H1 (cell line): ENCODE results near the gene LKAAEAR1. TPM values are rescaled to one million over a fixed set of nuclear protein-coding genes. Genes with fewer than 3 reads are reported as not detected.

Experiments used
- CTCF ChIA-PET: fragments of 300-600 bp; sonication (Branson Sonifier 250); formaldehyde crosslinking; loops from one replicate; lab custom pipeline; 2021; ENCODE audit not compliant: partially characterized antibody; lab: Charles Lee
- POLR2A ChIA-PET: fragments of 300-600 bp; sonication (Branson Sonifier 250); formaldehyde crosslinking; loops from one replicate; lab custom pipeline; 2021; ENCODE audit warnings: inconsistent platforms; ENCODE audit not compliant: partially characterized antibody; lab: Charles Lee
- DNase-seq, 2 experiments: peaks; one replicate each; pipeline versions ENCODE4 v3.0.0 to v3.0.0-alpha.2; 2010 to 2022; ENCODE audit warnings: low spot score in 2 of 2, low read depth in 1 of 2, mixed read lengths in 1 of 2
- FAIRE-seq: peaks from 2 replicates; lab custom pipeline; 2011; peaks lifted over from hg19 to GRCh38; lab: Jason Lieb, UNC
- H2AFZ ChIP-seq: 2 replicates; pipeline ENCODE4 v1.8.1; 2012; ENCODE audit warnings: low read length, inconsistent platforms
- H2AK5ac ChIP-seq: 2 replicates; pipeline ENCODE4 v1.6.1; 2013; ENCODE audit warnings: low read depth, low read length
- H2BK120ac ChIP-seq: replicated peaks from 2 replicates; pipeline ENCODE3; 2013; ENCODE audit warnings: low read depth, low read length, inconsistent platforms
- H2BK12ac ChIP-seq: 2 replicates; pipeline ENCODE4 v1.6.1; 2013; ENCODE audit warnings: low read depth, low read length
- H2BK15ac ChIP-seq: 2 replicates; pipeline ENCODE4 v1.6.1; 2013; ENCODE audit warnings: low read length
- H2BK20ac ChIP-seq: 2 replicates; pipeline ENCODE4 v1.6.1; 2013; ENCODE audit warnings: low read length
- H2BK5ac ChIP-seq: 2 replicates; pipeline ENCODE4 v1.6.1; 2013; ENCODE audit warnings: low read depth, low read length
- H3K14ac ChIP-seq: 2 replicates; pipeline ENCODE4 v1.6.1; 2013; ENCODE audit warnings: inconsistent platforms; ENCODE audit not compliant: insufficient read length
- H3K18ac ChIP-seq: 2 replicates; pipeline ENCODE4 v1.6.1; 2013; ENCODE audit warnings: low read length; ENCODE audit errors: extremely low read depth
- H3K23ac ChIP-seq: 2 replicates; pipeline ENCODE4 v1.6.1; 2013; ENCODE audit warnings: inconsistent platforms; ENCODE audit not compliant: insufficient read length
- H3K23me2 ChIP-seq: 2 replicates; pipeline ENCODE4 v1.6.1; 2013; ENCODE audit warnings: low read depth, low read length
- H3K27ac ChIP-seq: 2 replicates; pipeline ENCODE4 v1.6.1; 2011; ENCODE audit warnings: low read depth, low read length, inconsistent platforms
- H3K27me3 ChIP-seq, 4 experiments: replicated peaks in 1 of 4; 1 replicate in 1 of 4; 2 replicates in 3 of 4; pipeline versions ENCODE4 v1.6.1 to v1.8.1; 2011 to 2013; ENCODE audit warnings: low read length in 3 of 4, mild to moderate bottlenecking in 3 of 4, inconsistent platforms in 2 of 4, mixed read lengths in 2 of 4, moderate library complexity in 1 of 4; ENCODE audit not compliant: control insufficient read depth in 3 of 4, insufficient read depth in 3 of 4; ENCODE audit errors: extremely low read depth in 1 of 4
- H3K36me3 ChIP-seq, 4 experiments: 2 replicates each; pipeline versions ENCODE4 v1.6.1 to v1.8.1; 2011 to 2013; ENCODE audit warnings: mild to moderate bottlenecking in 4 of 4, low read length in 3 of 4, moderate library complexity in 2 of 4, control low read depth in 1 of 4, inconsistent platforms in 1 of 4; ENCODE audit not compliant: insufficient read depth in 4 of 4, control insufficient read depth in 2 of 4
- H3K4ac ChIP-seq: replicated peaks from 2 replicates; pipeline ENCODE3; 2013; ENCODE audit warnings: low read length, low read depth, mixed read lengths, inconsistent platforms; ENCODE audit not compliant: insufficient read length
- H3K4me1 ChIP-seq, 4 experiments: replicated peaks in 1 of 4; 1 replicate in 1 of 4; 2 replicates in 3 of 4; pipeline versions ENCODE4 v1.6.1 to v1.8.1; 2011 to 2013; ENCODE audit warnings: low read length in 3 of 4, inconsistent platforms in 2 of 4, mixed read lengths in 1 of 4; ENCODE audit not compliant: insufficient read depth in 4 of 4, control insufficient read depth in 3 of 4
- H3K4me2 ChIP-seq, 2 experiments: 2 replicates each; pipeline versions ENCODE4 v1.6.1 to v1.8.1; 2011 to 2013; ENCODE audit warnings: low read depth in 2 of 2, low read length in 2 of 2, control low read depth in 1 of 2, inconsistent platforms in 1 of 2, mild to moderate bottlenecking in 1 of 2; ENCODE audit not compliant: insufficient read depth in 1 of 2
- H3K4me3 ChIP-seq, 4 experiments: fragments of 200-600, 300-600 bp in 1 of 4; sonication (generic), shearing (Covaris generic), sonication (Bioruptor Twin) in 1 of 4; 2 replicates each; pipeline versions ENCODE4 v1.5.1 to v1.8.1; 2011 to 2016; ENCODE audit warnings: low read length in 4 of 4, low read depth in 3 of 4, control low read depth in 2 of 4, inconsistent platforms in 2 of 4, mild to moderate bottlenecking in 2 of 4, mixed read lengths in 1 of 4, moderate library complexity in 1 of 4; ENCODE audit not compliant: insufficient read depth in 2 of 4; ENCODE audit errors: extremely low read depth in 1 of 4
- H3K56ac ChIP-seq: replicated peaks from 2 replicates; pipeline ENCODE3; 2013; ENCODE audit warnings: low read depth, mild to moderate bottlenecking, mixed read lengths, low read length, inconsistent platforms; ENCODE audit not compliant: insufficient read length
- H3K79me1 ChIP-seq: 2 replicates; pipeline ENCODE4 v1.6.1; 2013; ENCODE audit warnings: low read depth, low read length, control low read depth
- H3K79me2 ChIP-seq, 2 experiments: 2 replicates each; pipeline versions ENCODE4 v1.6.1 to v1.8.1; 2012 to 2013; ENCODE audit warnings: low read length in 2 of 2, mild to moderate bottlenecking in 2 of 2, inconsistent platforms in 1 of 2; ENCODE audit not compliant: insufficient read depth in 2 of 2, control insufficient read depth in 1 of 2
- H3K9ac ChIP-seq, 4 experiments: replicated peaks in 1 of 4; 1 replicate in 1 of 4; 2 replicates in 3 of 4; pipeline versions ENCODE4 v1.6.1 to v1.8.1; 2011 to 2013; ENCODE audit warnings: low read depth in 3 of 4, low read length in 3 of 4, control low read depth in 2 of 4, mild to moderate bottlenecking in 2 of 4, moderate library complexity in 2 of 4, inconsistent platforms in 1 of 4; ENCODE audit errors: extremely low read depth in 1 of 4
- H3K9me3 ChIP-seq, 2 experiments: 2 replicates each; pipeline versions ENCODE4 v1.6.1 to v1.8.1; 2012 to 2013; ENCODE audit warnings: mild to moderate bottlenecking in 2 of 2, moderate library complexity in 2 of 2, control low read depth in 1 of 2, inconsistent platforms in 1 of 2, low read depth in 1 of 2, low read length in 1 of 2, mixed read lengths in 1 of 2; ENCODE audit not compliant: insufficient read depth in 2 of 2
- H4K20me1 ChIP-seq, 2 experiments: replicated peaks in 1 of 2; 2 replicates each; pipeline versions ENCODE3 to v1.8.1; 2011 to 2013; ENCODE audit warnings: inconsistent platforms in 2 of 2, low read length in 2 of 2, mild to moderate bottlenecking in 1 of 2; ENCODE audit not compliant: insufficient read depth in 2 of 2, control insufficient read depth in 1 of 2
- H4K5ac ChIP-seq: 2 replicates; pipeline ENCODE4 v1.6.1; 2013; ENCODE audit warnings: low read length, low read depth, mixed read lengths, inconsistent platforms; ENCODE audit not compliant: insufficient read length
- H4K8ac ChIP-seq: 2 replicates; pipeline ENCODE4 v1.8.0; 2013; ENCODE audit warnings: mild to moderate bottlenecking, moderate library complexity, low read length, inconsistent platforms; ENCODE audit not compliant: insufficient read depth; ENCODE audit errors: extremely low read depth
- H4K91ac ChIP-seq: replicated peaks from 2 replicates; pipeline ENCODE3; 2013; ENCODE audit warnings: low read length, mixed read lengths, inconsistent platforms; ENCODE audit not compliant: insufficient read length
- CHD2 ChIP-seq: IDR thresholded peaks from 2 replicates; pipeline ENCODE4 v1.6.1; 2012; ENCODE audit warnings: low read length, improper control_type of control experiment
- GTF2F1 ChIP-seq: IDR thresholded peaks from 2 replicates; pipeline ENCODE4 v1.6.1; 2012; ENCODE audit warnings: low read depth, low read length, improper control_type of control experiment, borderline replicate concordance
- HDAC6 ChIP-seq: IDR thresholded peaks from one replicate; pipeline ENCODE4 v1.7.1; 2012; ENCODE audit warnings: low read depth, mild to moderate bottlenecking, inconsistent platforms, low read length, moderate library complexity
- KDM1A ChIP-seq: fragments of 200-600, 300-600 bp; sonication (generic); IDR thresholded peaks from 2 replicates; pipeline ENCODE4 v1.7.1; 2016; ENCODE audit warnings: mild to moderate bottlenecking, low read length, borderline replicate concordance
- KDM4A ChIP-seq: IDR thresholded peaks from one replicate; pipeline ENCODE4 v1.7.1; 2012; ENCODE audit warnings: low read depth, mild to moderate bottlenecking, moderate library complexity, low read length, inconsistent platforms; ENCODE audit not compliant: severe bottlenecking
- KDM5A ChIP-seq: fragments of 200-600 bp; IDR thresholded peaks from 2 replicates; pipeline ENCODE4 v1.7.1; 2012; ENCODE audit warnings: mild to moderate bottlenecking, low read length, inconsistent platforms, mixed read lengths
- POLR2AphosphoS5 ChIP-seq: IDR thresholded peaks from 2 replicates; pipeline ENCODE4 v1.6.1; 2011; ENCODE audit warnings: low read depth, low read length
- RBBP5 ChIP-seq: IDR thresholded peaks from 2 replicates; pipeline ENCODE4 v1.7.1; 2012; ENCODE audit warnings: low read depth, mild to moderate bottlenecking, inconsistent platforms, low read length, moderate library complexity, borderline replicate concordance
- TAF1 ChIP-seq: IDR thresholded peaks from 2 replicates; pipeline ENCODE4 v1.6.1; 2011; ENCODE audit warnings: mild to moderate bottlenecking, low read depth, low read length
- YY1 ChIP-seq: IDR thresholded peaks from 2 replicates; pipeline ENCODE4 v1.6.1; 2011; ENCODE audit warnings: low read depth, mild to moderate bottlenecking, low read length
- WGBS, 2 experiments: shearing (Covaris generic) in 1 of 2; methylation state at CpG; one replicate each; pipeline versions ENCODE4 v1.1.6 to v1.1.7; 2013 to 2015; ENCODE audit warnings: low lambda C conversion rate in 2 of 2, mixed read lengths in 2 of 2, inconsistent platforms in 1 of 2, low coverage in 1 of 2, missing lambda C conversion rate in 1 of 2; ENCODE audit not compliant: insufficient replicate concordance in 2 of 2, insufficient coverage in 1 of 2, insufficient read length in 1 of 2; ENCODE audit errors: extremely low coverage in 1 of 2, missing lambda C conversion rate in 1 of 2; 5-methylcytosine and 5-hydroxymethylcytosine counted together
- polyA plus RNA-seq, 7 experiments: library from polyadenylated mRNA; depleted of rRNA in 3 of 7; stranded (reverse) in 5 of 7; unstranded in 2 of 7; fragments of >200 nt in 5 of 7; fragments of 200-250 nt in 2 of 7; gene quantifications; 1 replicate in 5 of 7; 2 replicates in 1 of 7; 4 replicates in 1 of 7; pipeline versions ENCODE4 v1.2.1 to v1.2.3, GENCODE V29; 2011 to 2013; ENCODE audit warnings: missing spikeins in 2 of 7, mixed read lengths in 2 of 7
- total RNA-seq: library from RNA; stranded (reverse); fragmentation: NEBNext Ultra II Directional; extraction: Animal tissue kit (Norgen Biotek cat#: 25700); gene quantifications from 2 replicates; pipeline ENCODE4 v1.2.1, GENCODE V29; 2021
- TF ChIP-seq, protein P1 (sequence below): IDR thresholded peaks from 2 replicates; pipeline ENCODE4 v1.6.1; 2012; ENCODE audit warnings: inconsistent platforms

The LKAAEAR1 gene
- total and polyA plus RNA-seq, 2 of the 8 experiments (the other 6 are each of a cell fraction or from before 2014, with no cell fraction given), result 0.41 to 0.53 TPM

DNA sequence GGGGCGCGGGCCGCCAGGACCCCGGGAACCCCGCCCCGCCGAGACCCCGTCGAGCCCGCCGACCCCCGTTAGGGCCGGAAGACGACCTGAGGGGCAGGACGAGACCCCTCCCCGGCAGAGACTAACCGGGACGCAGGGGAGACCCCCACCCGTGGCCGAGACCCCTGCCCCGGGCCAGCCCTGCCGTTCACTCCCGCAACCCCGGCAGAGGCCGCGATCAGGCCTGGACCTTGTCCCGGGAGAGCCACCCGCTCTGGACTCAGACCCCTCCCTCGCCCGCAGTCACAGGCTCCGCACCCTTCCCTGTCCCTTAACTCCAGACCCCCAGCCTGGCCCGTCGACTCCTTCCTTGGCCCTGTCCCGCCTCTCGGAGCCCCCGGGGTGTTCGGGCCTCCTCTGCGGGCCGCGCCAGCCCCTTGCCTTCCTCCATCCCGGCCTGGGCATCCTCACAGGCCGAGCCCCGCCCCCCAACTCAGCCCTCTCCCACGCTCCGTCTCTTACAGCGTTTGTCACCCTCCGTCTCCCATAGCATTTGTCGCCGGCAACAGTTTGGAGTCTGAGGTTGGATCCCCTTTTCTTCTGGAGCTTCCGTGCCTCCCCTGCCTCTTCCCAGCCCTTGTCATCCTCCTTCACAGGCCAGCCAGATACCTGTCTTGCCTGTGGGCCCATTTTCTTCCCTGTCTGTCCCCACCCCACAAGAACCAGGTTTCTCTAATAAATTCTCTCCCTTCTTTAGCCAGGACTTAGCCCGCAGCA is 20.6 kb downstream of the LKAAEAR1 start:
- DNase-seq (no peak), FAIRE-seq (no peak)
- Histone ChIP-seq H3K4ac (no peak overlapping the region), H3K27ac (no peak overlapping the region), H3K9ac (peak overlapping the region in 3 of 4 experiments; percentile 34 to 64 (median 44); a peak in 4 of 7 replicates), H2AK5ac (no peak overlapping the region), H3K79me2 (no peaks in the 10 kb centered on the region), H3K4me1 (peaks cover 3 to 15% (median 7%) of the 10 kb centered on the region in 4 experiments), H3K56ac (no peak overlapping the region), H4K8ac (no peak overlapping the region), H3K9me3 (no peaks in the 10 kb centered on the region), H4K5ac (no peak overlapping the region), H4K20me1 (peaks cover 2 to 6% of the 10 kb centered on the region in 2 experiments), H3K79me1 (no peaks in the 10 kb centered on the region), H4K91ac (no peak overlapping the region), H2BK15ac (no peak overlapping the region), H3K4me3 (peak overlapping the region; percentile 66 to 81 (median 72)), H3K23me2 (peaks cover 2% of the 10 kb centered on the region; the same call in 1 of the 2 replicates), H3K27me3 (no peaks in the 10 kb centered on the region; a peak in 2 of 7 replicates), H3K36me3 (no peaks in the 10 kb centered on the region), H3K23ac (no peak overlapping the region), H2AFZ (no peak overlapping the region), H3K18ac (peak overlapping the region; percentile 13; the same call in 1 of the 2 replicates), H3K4me2 (peak overlapping the region; percentile 60 to 83), H2BK12ac (no peak overlapping the region), H2BK5ac (no peak overlapping the region), H2BK120ac (no peak overlapping the region), H3K14ac (no peak overlapping the region), H2BK20ac (no peak overlapping the region)
- POLR2A ChIA-PET, result interaction anchor here (0.9 to 4.5 kb wide), 9 partner anchors 8 to 70 kb away, joined by 3 to 27 read pairs (median 5); partner anchors contain the start of genes C20orf204, LKAAEAR1, OPRL1 and RGS19
- CTCF ChIA-PET, result interaction anchor here (0.8 to 15.0 kb wide), 9 partner anchors 8 to 83 kb away, joined by 3 to 139 read pairs (median 5); partner anchors contain the start of genes LKAAEAR1, OPRL1, PRPF6 and RGS19
- WGBS, 2 experiments, result 8% methylated on average over 48 of the region's 51 CpGs; no CpG with 5 or more reads in 1 of the 2 experiments
- TF ChIP-seq KDM1A (no peak), YY1 (0 out of 2 replicates have a peak, but pooled peaks have one; percentile 5), CHD2 (no peak), POLR2AphosphoS5 (no peak), TAF1 (no peak), RBBP5 (no peak), HDAC6 (no peak), KDM5A (no peak), GTF2F1 (no peak), KDM4A (peak; percentile 4)
- TF ChIP-seq, protein P1, sequence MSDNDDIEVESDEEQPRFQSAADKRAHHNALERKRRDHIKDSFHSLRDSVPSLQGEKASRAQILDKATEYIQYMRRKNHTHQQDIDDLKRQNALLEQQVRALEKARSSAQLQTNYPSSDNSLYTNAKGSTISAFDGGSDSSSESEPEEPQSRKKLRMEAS, result no peak
